GM12878 (cell line): ENCODE data around the gene ASPDH. TPM values are rescaled to one million over a fixed set of nuclear protein-coding genes. Genes with fewer than 3 reads are reported as not detected.

Experiments
- ATAC-seq: fragments of 200-7000 bp; cut with Tn5 transposase; 3 replicates; pipeline ENCODE4 v1.9.1; 2020; ENCODE audit warnings: mild to moderate bottlenecking, moderate library complexity
- BruUV-seq: library from RNA; stranded (reverse); fragments of 400-500 nt; replicated peaks from 2 replicates; lab custom pipeline; 2021; lab: Mats Ljungman, UMichigan
- CTCF ChIA-PET: fragments of 300-600 bp; sonication (Branson Sonifier 250); formaldehyde crosslinking; extraction: SDS; loops from one replicate; lab custom pipeline; 2021; ENCODE audit warnings: inconsistent platforms; lab: Yijun Ruan, JAX
- POLR2A ChIA-PET: fragments of 350-600 bp; formaldehyde crosslinking; extraction: SDS; loops from one replicate; lab custom pipeline; 2021; ENCODE audit warnings: inconsistent platforms; lab: Charles Lee
- RAD21 ChIA-PET: fragments of 300-600 bp; sonication (Branson Sonifier 250); formaldehyde crosslinking; loops from one replicate; lab custom pipeline; 2023; ENCODE audit warnings: antibody characterized with exemption; ENCODE audit not compliant: unreplicated experiment; lab: Charles Lee
- SMC1A ChIA-PET: fragments of 300-600 bp; sonication (Branson Sonifier 250); formaldehyde crosslinking; loops from one replicate; lab custom pipeline; 2023; ENCODE audit not compliant: unreplicated experiment, uncharacterized antibody; lab: Charles Lee
- DNase-seq: peaks from one replicate; pipeline ENCODE4 v3.0.0-alpha.2; 2011; ENCODE audit warnings: low read depth, low spot score
- FAIRE-seq: peaks from 3 replicates; lab custom pipeline; 2011; peaks lifted over from hg19 to GRCh38; lab: Jason Lieb, UNC
- H2AFZ ChIP-seq: 2 replicates; pipeline ENCODE4 v1.6.0; 2011; ENCODE audit warnings: low read depth, low read length, control low read depth; ENCODE audit not compliant: control insufficient read depth
- H3K27ac ChIP-seq: 2 replicates; pipeline ENCODE4 v1.5.1; 2011; ENCODE audit warnings: control low read depth; ENCODE audit not compliant: control insufficient read depth, insufficient read depth
- H3K27me3 ChIP-seq, 2 experiments: replicated peaks in 1 of 2; 2 replicates each; pipeline versions ENCODE4 v1.6.0 to v1.6.1; 2011; ENCODE audit warnings: low read length in 1 of 2; ENCODE audit not compliant: control insufficient read depth in 2 of 2, insufficient read depth in 2 of 2
- H3K36me3 ChIP-seq, 2 experiments: 2 replicates each; pipeline ENCODE4 v1.5.1; 2011; ENCODE audit warnings: low read length in 1 of 2; ENCODE audit not compliant: control insufficient read depth in 2 of 2, insufficient read depth in 2 of 2
- H3K4me1 ChIP-seq: 2 replicates; pipeline ENCODE4 v1.6.1; 2011; ENCODE audit warnings: mild to moderate bottlenecking, low read length, moderate library complexity, mixed read lengths; ENCODE audit not compliant: control insufficient read depth, insufficient read depth
- H3K4me2 ChIP-seq: 2 replicates; pipeline ENCODE4 v1.6.0; 2011; ENCODE audit warnings: control low read depth; ENCODE audit not compliant: control insufficient read depth, insufficient read depth
- H3K4me3 ChIP-seq: fragments of 200-600 bp; sonication (generic); 2 replicates; pipeline ENCODE4 v1.5.1; 2016
- H3K79me2 ChIP-seq: 2 replicates; pipeline ENCODE4 v1.6.0; 2011; ENCODE audit warnings: low read length; ENCODE audit not compliant: control insufficient read depth, insufficient read depth
- H3K9ac ChIP-seq: 2 replicates; pipeline ENCODE4 v1.8.0; 2011; ENCODE audit warnings: low read length, control low read depth, mixed read lengths; ENCODE audit not compliant: control insufficient read depth, insufficient read depth
- H3K9me3 ChIP-seq: replicated peaks from 3 replicates; pipeline ENCODE4 v1.5.1; 2011; ENCODE audit warnings: mild to moderate bottlenecking, low read length; ENCODE audit not compliant: control insufficient read depth, insufficient read depth
- H4K20me1 ChIP-seq: 2 replicates; pipeline ENCODE4 v1.6.0; 2011; ENCODE audit not compliant: control insufficient read depth, insufficient read depth
- CREB1 ChIP-seq: IDR thresholded peaks from 2 replicates; pipeline ENCODE4 v1.6.1; 2012; ENCODE audit warnings: low read depth, mild to moderate bottlenecking, inconsistent platforms
- ELK1 ChIP-seq: IDR thresholded peaks from 2 replicates; pipeline ENCODE4 v1.6.1; 2012; ENCODE audit warnings: low read depth, low read length, improper control_type of control experiment
- FOXK2 ChIP-seq: fragments of 450-650 bp; IDR thresholded peaks from 2 replicates; pipeline ENCODE4 v1.6.1; 2017; ENCODE audit warnings: mild to moderate bottlenecking, moderate library complexity
- HDGF ChIP-seq: fragments of 450-650 bp; IDR thresholded peaks from 2 replicates; pipeline ENCODE4 v1.6.1; 2016; ENCODE audit warnings: antibody characterized with exemption
- IRF3 ChIP-seq: fragments of 450-650 bp; IDR thresholded peaks from 2 replicates; pipeline ENCODE4 v1.6.1; 2014; ENCODE audit warnings: mild to moderate bottlenecking
- PKNOX1 ChIP-seq: fragments of 450-650 bp; IDR thresholded peaks from 2 replicates; pipeline ENCODE4 v1.6.1; 2016; ENCODE audit warnings: mild to moderate bottlenecking
- POLR2AphosphoS2 ChIP-seq: IDR thresholded peaks from 2 replicates; pipeline ENCODE4 v1.6.1; 2011; ENCODE audit warnings: low read depth, mild to moderate bottlenecking, low read length, improper control_type of control experiment, moderate library complexity
- PRDM15 ChIP-seq: fragments of 450-650 bp; formaldehyde crosslinking; IDR thresholded peaks from 2 replicates; pipeline ENCODE4 v1.4.0; 2020; ENCODE audit warnings: mild to moderate bottlenecking, moderate library complexity
- RB1 ChIP-seq: fragments of 450-650 bp; formaldehyde crosslinking; IDR thresholded peaks from 2 replicates; pipeline ENCODE4 v1.6.1; 2017; ENCODE audit warnings: mild to moderate bottlenecking, borderline replicate concordance
- SMC3 ChIP-seq: IDR thresholded peaks from 2 replicates; pipeline ENCODE4 v1.6.1; 2011; ENCODE audit warnings: low read length, improper control_type of control experiment, borderline replicate concordance
- SREBF2 ChIP-seq: IDR thresholded peaks from 2 replicates; pipeline ENCODE4 v1.6.1; 2012; ENCODE audit warnings: mild to moderate bottlenecking, low read length
- STAT1 ChIP-seq: fragments of 450-650 bp; conservative IDR thresholded peaks from 2 replicates; pipeline ENCODE4 v1.6.1; 2014; ENCODE audit warnings: antibody characterized with exemption, mild to moderate bottlenecking
- TARDBP ChIP-seq: IDR thresholded peaks from 2 replicates; pipeline ENCODE4 v1.6.1; 2016; ENCODE audit warnings: borderline replicate concordance
- YY1 ChIP-seq: IDR thresholded peaks from 2 replicates; pipeline ENCODE4 v1.6.1; 2011; ENCODE audit warnings: low read depth, mild to moderate bottlenecking, low read length
- ZNF207 ChIP-seq: fragments of 450-650 bp; IDR thresholded peaks from 2 replicates; pipeline ENCODE4 v1.6.1; 2014; ENCODE audit warnings: antibody characterized with exemption, mild to moderate bottlenecking, borderline replicate concordance
- ZNF274 ChIP-seq: IDR thresholded peaks from one replicate; pipeline ENCODE4 v1.8.0; 2011; ENCODE audit not compliant: insufficient read length, insufficient read depth
- WGBS: methylation state at CpG from one replicate; pipeline ENCODE4 v1.1.6; 2016; ENCODE audit warnings: low lambda C conversion rate; ENCODE audit not compliant: insufficient replicate concordance, insufficient coverage; ENCODE audit errors: missing lambda C conversion rate; 5-methylcytosine and 5-hydroxymethylcytosine counted together
- in situ Hi-C: fragments of 300-500 bp; cut with MboI; formaldehyde crosslinking; loops from 9 replicates; pipeline ENCODE4 v1.14.3; 2018; ENCODE audit warnings: mixed read lengths
- intact Hi-C: fragments of 100-400 bp; cut with micrococcal nuclease; formaldehyde crosslinking; loops from one replicate; pipeline ENCODE4 v1.14.2; 2022; ENCODE audit not compliant: unreplicated experiment
- polyA plus RNA-seq, 11 experiments: library from polyadenylated mRNA; depleted of rRNA in 4 of 11; unstranded in 6 of 11; stranded (reverse) in 5 of 11; fragments of >200 nt; fragmentation: Nextera tagmentation in 4 of 11; fragmentation: Illumina TruSeq in 1 of 11; extraction: Ambion mirVana in 4 of 11; extraction: Trizol in 1 of 11; gene quantifications; 1 replicate in 1 of 11; 2 replicates in 10 of 11; pipeline versions ENCODE4 v1.2.1 to v1.2.3, GENCODE V29; 2011 to 2016; ENCODE audit warnings: inconsistent platforms in 2 of 11, missing spikeins in 2 of 11, low read depth in 1 of 11
- total RNA-seq, 4 experiments: library from RNA; depleted of rRNA in 3 of 4; stranded (reverse); fragments of >200 nt in 3 of 4; fragmentation: Illumina TruSeq in 1 of 4; extraction: Trizol in 1 of 4; gene quantifications; 2 replicates each; pipeline versions ENCODE4 v1.2.1 to v1.2.3, GENCODE V29; 2013 to 2021

ASPDH gene
- total and polyA plus RNA-seq, 10 of the 15 experiments (the other 5 are each of a cell fraction or from before 2014, with no cell fraction given) = not detected

GRCh38 chr19:50516964-50517703 lies 3.4 kb upstream of the ASPDH start:
- Histone ChIP-seq H3K4me3 (no peak overlapping the region), H2AFZ (no peak overlapping the region)
- no peak for TF ChIP-seq HDGF
- no peak for TF ChIP-seq STAT1
- no peak for TF ChIP-seq SMC3
- TF ChIP-seq POLR2AphosphoS2 = no peak
- no peak for TF ChIP-seq YY1
- TF ChIP-seq IRF3 = no peak
- no peak for TF ChIP-seq PKNOX1
- TF ChIP-seq ZNF274 = no peak
- no peak for TF ChIP-seq FOXK2
- no peak for TF ChIP-seq CREB1
- TF ChIP-seq ELK1 = no peak
- no peak for TF ChIP-seq RB1
- TF ChIP-seq PRDM15 (CRISPR knock-in tag) = no peak
- TF ChIP-seq ZNF207 = no peak
- TF ChIP-seq SREBF2 = no peak
- TF ChIP-seq TARDBP = no peak
- TF ChIP-seq, all 136 proteins: peak for 0
- 77% methylated on average over 38 of the region's 53 CpGs for WGBS
- Histone ChIP-seq H3K27ac (no peak overlapping the region), H3K4me1 (no peaks in the 10 kb centered on the region), H3K9me3 (no peaks in the 10 kb centered on the region), H3K79me2 (no peaks in the 10 kb centered on the region), H4K20me1 (no peaks in the 10 kb centered on the region), H3K9ac (no peak overlapping the region), H3K36me3 (no peaks in the 10 kb centered on the region), H3K27me3 (no peaks in the 10 kb centered on the region), H3K4me2 (no peak overlapping the region)
- intact Hi-C loops = no loop called here
- DNase-seq = no peak
- FAIRE-seq = no peak
- CTCF ChIA-PET = no interaction called here
- in situ Hi-C loops = no loop called here
- no TSS peak for BruUV-seq
- SMC1A ChIA-PET = no interaction called here
- RAD21 ChIA-PET = no interaction called here
- no peak for ATAC-seq
- POLR2A ChIA-PET = no interaction called here
